ENCODE measurements around the gene PEX5L. TPM values are rescaled to one million over a fixed set of nuclear protein-coding genes. Genes with fewer than 3 reads are reported as not detected.

Gene PEX5L
- total and polyA plus RNA-seq, 2 donors, result 0.03 to 0.11 TPM

GRCh38 chr3:179935710-179936109, 101.0 kb downstream of the PEX5L start:
- no peak overlapping the region for H3K27ac ChIP-seq (ENCODE audit: low read depth)
- H3K36me3 ChIP-seq (ENCODE audit: insufficient read depth), result no peaks in the 10 kb centered on the region
- WGBS, result 40% methylated on average over 2 of the region's 2 CpGs
- no peaks in the 10 kb centered on the region for H3K4me1 ChIP-seq (ENCODE audit: insufficient read depth)
- no peak overlapping the region for H3K4me3 ChIP-seq (ENCODE audit: low read depth, low read length)
- no peak for DNase-seq (ENCODE audit: extremely low spot score)

DNA sequence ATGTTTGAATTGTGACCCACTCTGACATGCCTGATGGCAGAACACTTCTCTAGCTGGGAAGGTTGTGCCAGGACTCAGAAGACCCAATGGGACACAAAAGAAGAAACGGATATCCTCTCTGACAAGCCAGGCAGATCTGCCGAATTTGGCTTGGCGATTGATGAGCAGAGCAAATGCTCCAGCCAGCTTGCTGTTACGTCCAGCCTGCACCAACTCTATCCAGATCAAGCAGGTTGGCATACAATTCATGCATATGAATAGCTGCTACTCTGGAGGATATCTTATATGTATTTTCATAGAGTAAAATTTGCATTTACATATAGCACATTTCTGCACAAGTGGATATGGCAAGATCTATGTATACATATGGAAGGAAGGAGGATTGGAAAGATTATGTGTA, 102.8 kb downstream of the PEX5L start:
- no peak for DNase-seq (ENCODE audit: extremely low spot score)
- WGBS, result 68% methylated on average over 4 of the region's 4 CpGs
- no peaks in the 10 kb centered on the region for H3K4me1 ChIP-seq (ENCODE audit: insufficient read depth)

DNA sequence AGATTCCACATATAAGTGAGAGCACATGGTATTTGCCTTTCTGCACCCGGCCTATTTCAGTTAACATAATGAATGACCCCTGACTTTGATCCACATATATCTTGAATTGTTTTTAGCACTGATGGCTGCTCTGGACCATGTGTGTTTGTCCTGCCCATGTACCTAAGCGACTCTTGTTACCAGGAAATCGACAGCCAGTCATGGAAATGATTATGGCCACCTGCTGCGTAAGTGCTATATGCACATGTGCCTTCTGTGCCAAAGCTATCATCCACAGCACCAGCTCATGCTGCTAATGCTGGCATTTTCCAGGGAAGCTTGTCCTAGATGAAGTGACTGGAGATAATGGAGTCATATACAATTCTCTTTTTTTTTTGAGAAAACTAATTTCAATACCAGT, 103.7 kb downstream of the PEX5L start:
- DNase-seq (ENCODE audit: extremely low spot score), result no peak
- 83% methylated on average over 4 of the region's 4 CpGs for WGBS
- no peak overlapping the region for H3K27ac ChIP-seq (ENCODE audit: low read depth)
- H3K36me3 ChIP-seq (ENCODE audit: insufficient read depth), result no peaks in the 10 kb centered on the region
- no peaks in the 10 kb centered on the region for H3K4me1 ChIP-seq (ENCODE audit: insufficient read depth)
- no peak overlapping the region for H3K4me3 ChIP-seq (ENCODE audit: low read depth, low read length)

More for the DNA sequence above, 102.8 kb downstream of the PEX5L start:
- no peaks in the 10 kb centered on the region for H3K36me3 ChIP-seq (ENCODE audit: insufficient read depth)
- H3K27ac ChIP-seq (ENCODE audit: low read depth), result no peak overlapping the region
- no peak overlapping the region for H3K4me3 ChIP-seq (ENCODE audit: low read depth, low read length)

- DNase-seq (ENCODE audit: extremely low spot score), result no peak
- WGBS, result 89% methylated on average over 1 of the region's 1 CpG
These were observed 104.1 kb downstream of the PEX5L start for GRCh38 chr3:179932674-179933073.

GRCh38 chr3:179929091-179929529, 107.6 kb downstream of the PEX5L start:
- H3K4me1 ChIP-seq (ENCODE audit: insufficient read depth), result no peaks in the 10 kb centered on the region
- H3K4me3 ChIP-seq (ENCODE audit: low read depth, low read length), result no peak overlapping the region
- no peak for DNase-seq (ENCODE audit: extremely low spot score)
- no peaks in the 10 kb centered on the region for H3K36me3 ChIP-seq (ENCODE audit: insufficient read depth)
- 10% methylated on average over 1 of the region's 1 CpG for WGBS
- no peak overlapping the region for H3K27ac ChIP-seq (ENCODE audit: low read depth)

More at GRCh38 chr3:179932674-179933073, 104.1 kb downstream of the PEX5L start:
- Histone ChIP-seq H3K4me1 (ENCODE audit: insufficient read depth) (no peaks in the 10 kb centered on the region), H3K36me3 (ENCODE audit: insufficient read depth) (no peaks in the 10 kb centered on the region), H3K27ac (ENCODE audit: low read depth) (no peak overlapping the region), H3K4me3 (ENCODE audit: low read depth, low read length) (no peak overlapping the region)

DNA sequence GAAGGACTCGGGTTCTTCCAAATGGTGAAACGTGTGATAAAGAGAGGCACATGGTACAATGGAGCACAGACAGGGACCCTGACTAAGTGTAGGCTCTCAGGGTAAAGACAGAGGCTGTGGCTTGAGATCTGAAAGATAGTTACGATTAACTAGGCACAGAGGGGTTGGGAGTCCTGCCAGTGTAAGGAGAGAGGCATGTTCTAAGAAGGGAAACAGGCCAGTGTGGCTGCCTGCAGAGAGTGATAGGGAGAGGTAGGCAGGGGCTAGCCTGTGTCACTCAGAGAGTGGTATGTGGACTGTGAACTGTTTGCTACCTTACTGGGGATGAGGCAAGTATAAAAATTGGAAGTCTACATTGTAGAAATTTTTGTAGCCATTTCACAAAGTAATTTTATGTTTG, 109.5 kb downstream of the PEX5L start:
- no peak for DNase-seq (ENCODE audit: extremely low spot score)
- 72% methylated on average over 3 of the region's 3 CpGs for WGBS
- no peak overlapping the region for H3K4me3 ChIP-seq (ENCODE audit: low read depth, low read length)

DNA sequence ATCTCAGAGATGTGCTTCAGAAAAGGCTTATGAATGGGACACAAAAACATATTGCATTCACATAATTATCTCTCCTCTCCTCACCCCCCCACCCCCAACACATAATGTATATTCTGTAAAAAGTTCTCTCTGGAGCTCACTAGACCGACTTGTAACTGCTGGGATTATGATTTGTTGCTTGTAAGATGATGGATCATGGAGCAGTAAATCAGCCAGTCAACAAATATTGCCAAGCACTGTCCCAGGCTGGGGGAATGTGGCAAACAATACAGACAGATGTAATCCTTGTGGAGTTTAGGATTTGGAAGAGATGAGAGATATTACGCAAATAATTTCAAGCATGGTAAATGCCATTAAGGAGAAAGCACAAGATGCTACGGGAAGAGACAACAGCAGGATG, 114.8 kb downstream of the PEX5L start:
- H3K27ac ChIP-seq (ENCODE audit: low read depth), result no peak overlapping the region
- H3K4me1 ChIP-seq (ENCODE audit: insufficient read depth), result no peaks in the 10 kb centered on the region
- H3K4me3 ChIP-seq (ENCODE audit: low read depth, low read length), result no peak overlapping the region
- H3K36me3 ChIP-seq (ENCODE audit: insufficient read depth), result no peaks in the 10 kb centered on the region
- WGBS, result 40% methylated on average over 3 of the region's 3 CpGs
- no peak for DNase-seq (ENCODE audit: extremely low spot score)

More for the DNA sequence above, 109.5 kb downstream of the PEX5L start:
- Histone ChIP-seq H3K4me1 (ENCODE audit: insufficient read depth) (no peaks in the 10 kb centered on the region), H3K27ac (ENCODE audit: low read depth) (no peak overlapping the region), H3K36me3 (ENCODE audit: insufficient read depth) (no peaks in the 10 kb centered on the region)

DNA sequence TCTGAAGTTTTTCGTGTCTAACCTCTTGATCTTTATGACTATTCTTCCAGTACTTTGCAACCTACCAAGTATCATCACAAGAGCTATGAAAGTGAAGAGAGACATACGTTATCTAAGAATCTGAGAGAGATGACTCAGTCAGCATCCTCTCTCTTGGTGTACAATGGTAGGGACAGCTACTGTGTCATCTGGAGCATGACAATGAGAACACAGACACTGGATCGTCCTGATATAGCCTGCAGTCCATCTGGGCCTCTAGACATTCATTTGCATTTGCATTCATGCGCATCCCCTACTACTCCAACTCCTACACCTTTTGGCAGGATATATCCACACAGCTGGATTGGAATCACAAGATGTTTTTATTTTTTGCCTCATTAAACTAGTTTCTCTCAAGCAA, 115.2 kb downstream of the PEX5L start:
- 64% methylated on average over 4 of the region's 4 CpGs for WGBS

GRCh38 chr3:179907784-179908482, 128.8 kb downstream of the PEX5L start:
- no peak overlapping the region for H3K27ac ChIP-seq (ENCODE audit: low read depth)
- H3K36me3 ChIP-seq (ENCODE audit: insufficient read depth), result no peaks in the 10 kb centered on the region
- WGBS, result 63% methylated on average over 4 of the region's 4 CpGs
- DNase-seq (ENCODE audit: extremely low spot score), result no peak
- no peak overlapping the region for H3K4me3 ChIP-seq (ENCODE audit: low read depth, low read length)
- H3K4me1 ChIP-seq (ENCODE audit: insufficient read depth), result no peaks in the 10 kb centered on the region

More for the DNA sequence above, 115.2 kb downstream of the PEX5L start:
- Histone ChIP-seq H3K36me3 (ENCODE audit: insufficient read depth) (no peaks in the 10 kb centered on the region), H3K27ac (ENCODE audit: low read depth) (no peak overlapping the region), H3K4me3 (ENCODE audit: low read depth, low read length) (no peak overlapping the region), H3K4me1 (ENCODE audit: insufficient read depth) (no peaks in the 10 kb centered on the region)
- no peak for DNase-seq (ENCODE audit: extremely low spot score)

- H3K4me3 ChIP-seq (ENCODE audit: low read depth, low read length), result no peak overlapping the region
- WGBS, result 59% methylated on average over 10 of the region's 10 CpGs
- H3K27ac ChIP-seq (ENCODE audit: low read depth), result no peak overlapping the region
- DNase-seq (ENCODE audit: extremely low spot score), result no peak
- H3K4me1 ChIP-seq (ENCODE audit: insufficient read depth), result no peaks in the 10 kb centered on the region
- H3K36me3 ChIP-seq (ENCODE audit: insufficient read depth), result no peaks in the 10 kb centered on the region
These were observed 134.7 kb downstream of the PEX5L start for GRCh38 chr3:179902061-179902460.

DNA sequence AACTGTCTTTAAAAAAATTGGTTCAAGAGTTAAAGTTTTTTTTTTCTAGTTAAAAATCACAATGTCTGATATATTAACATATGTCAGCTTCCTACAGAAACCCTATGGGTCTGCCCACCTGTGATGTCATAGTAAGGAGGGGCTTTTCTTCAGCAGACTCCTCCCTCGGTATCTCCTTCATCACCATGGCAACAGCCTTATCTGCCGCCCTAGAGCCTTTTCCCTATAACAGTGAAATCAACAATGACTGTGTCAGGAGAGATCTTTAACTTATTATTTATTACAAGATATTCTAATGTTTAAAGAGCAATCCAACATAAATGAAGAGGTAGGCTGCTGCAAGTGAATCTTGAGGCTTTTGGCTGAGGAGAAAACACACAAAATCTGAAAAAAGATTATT, 138.7 kb downstream of the PEX5L start:
- H3K36me3 ChIP-seq (ENCODE audit: insufficient read depth), result no peaks in the 10 kb centered on the region
- H3K27ac ChIP-seq (ENCODE audit: low read depth), result no peak overlapping the region
- H3K4me3 ChIP-seq (ENCODE audit: low read depth, low read length), result no peak overlapping the region
- DNase-seq (ENCODE audit: extremely low spot score), result no peak
- WGBS, result 7% methylated on average over 2 of the region's 2 CpGs
- no peaks in the 10 kb centered on the region for H3K4me1 ChIP-seq (ENCODE audit: insufficient read depth)

GRCh38 chr3:179897231-179897630, 139.5 kb downstream of the PEX5L start:
- DNase-seq (ENCODE audit: extremely low spot score), result no peak
- WGBS, result 74% methylated on average over 4 of the region's 4 CpGs
- H3K4me3 ChIP-seq (ENCODE audit: low read depth, low read length), result no peak overlapping the region
- no peaks in the 10 kb centered on the region for H3K4me1 ChIP-seq (ENCODE audit: insufficient read depth)
- H3K27ac ChIP-seq (ENCODE audit: low read depth), result no peak overlapping the region
- H3K36me3 ChIP-seq (ENCODE audit: insufficient read depth), result no peaks in the 10 kb centered on the region

- H3K4me1 ChIP-seq (ENCODE audit: insufficient read depth), result no peaks in the 10 kb centered on the region
- H3K4me3 ChIP-seq (ENCODE audit: low read depth, low read length), result no peak overlapping the region
- no peaks in the 10 kb centered on the region for H3K36me3 ChIP-seq (ENCODE audit: insufficient read depth)
- no peak for DNase-seq (ENCODE audit: extremely low spot score)
- WGBS, result 67% methylated on average over 2 of the region's 2 CpGs
- H3K27ac ChIP-seq (ENCODE audit: low read depth), result no peak overlapping the region
These were observed 140.2 kb downstream of the PEX5L start for GRCh38 chr3:179896507-179896906.

- no peak overlapping the region for H3K4me3 ChIP-seq (ENCODE audit: low read depth, low read length)
- H3K36me3 ChIP-seq (ENCODE audit: insufficient read depth), result no peaks in the 10 kb centered on the region
- H3K4me1 ChIP-seq (ENCODE audit: insufficient read depth), result no peaks in the 10 kb centered on the region
- no peak for DNase-seq (ENCODE audit: extremely low spot score)
- no peak overlapping the region for H3K27ac ChIP-seq (ENCODE audit: low read depth)
These were observed 141.4 kb downstream of the PEX5L start for GRCh38 chr3:179895330-179895729.
